ENCODE measurements around the gene ACD. TPM values are rescaled to one million over a fixed set of nuclear protein-coding genes. Genes with fewer than 3 reads are reported as not detected.

The ACD gene
- total RNA-seq, 4 donors from 2014 or later = 18.7 to 31.1 (median 23.4) TPM

DNA sequence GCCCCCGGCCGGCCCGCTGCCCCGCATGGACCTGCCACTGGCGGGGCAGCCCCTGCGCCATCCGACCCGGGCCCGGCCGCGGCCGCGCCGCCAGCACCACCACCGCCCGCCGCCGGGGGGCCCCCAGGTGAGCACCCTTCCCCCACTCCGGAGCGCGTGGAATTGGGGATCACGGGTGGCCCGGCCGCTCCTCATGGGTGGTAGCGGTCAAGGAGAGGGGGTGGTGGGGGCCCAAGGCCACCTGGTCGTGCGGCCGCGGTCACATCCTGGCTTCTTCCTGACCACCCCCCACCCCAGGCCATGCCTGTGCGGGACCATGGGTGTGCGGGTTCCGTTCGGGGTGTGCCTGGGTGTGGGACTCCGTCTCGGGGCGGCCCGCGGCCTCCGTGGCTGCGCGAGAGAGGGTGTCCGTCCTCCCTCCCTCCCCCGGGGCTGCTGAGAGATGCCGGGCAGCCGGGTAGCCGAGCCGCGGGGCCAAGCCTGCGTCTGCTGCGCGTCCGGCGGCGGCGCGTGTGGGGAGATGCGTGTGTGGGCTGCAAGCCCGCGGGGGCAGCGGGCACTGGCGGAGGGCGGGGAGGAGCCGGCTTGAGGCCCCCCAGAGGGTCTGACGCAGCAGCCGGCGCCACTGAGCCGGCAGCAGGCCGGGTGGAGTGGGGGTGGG, 6.8 kb downstream of the ACD start:
- TF ChIP-seq POLR2A (IDR thresholded peaks at IDR 0.05) = no peak
- TF ChIP-seq, protein P1, sequence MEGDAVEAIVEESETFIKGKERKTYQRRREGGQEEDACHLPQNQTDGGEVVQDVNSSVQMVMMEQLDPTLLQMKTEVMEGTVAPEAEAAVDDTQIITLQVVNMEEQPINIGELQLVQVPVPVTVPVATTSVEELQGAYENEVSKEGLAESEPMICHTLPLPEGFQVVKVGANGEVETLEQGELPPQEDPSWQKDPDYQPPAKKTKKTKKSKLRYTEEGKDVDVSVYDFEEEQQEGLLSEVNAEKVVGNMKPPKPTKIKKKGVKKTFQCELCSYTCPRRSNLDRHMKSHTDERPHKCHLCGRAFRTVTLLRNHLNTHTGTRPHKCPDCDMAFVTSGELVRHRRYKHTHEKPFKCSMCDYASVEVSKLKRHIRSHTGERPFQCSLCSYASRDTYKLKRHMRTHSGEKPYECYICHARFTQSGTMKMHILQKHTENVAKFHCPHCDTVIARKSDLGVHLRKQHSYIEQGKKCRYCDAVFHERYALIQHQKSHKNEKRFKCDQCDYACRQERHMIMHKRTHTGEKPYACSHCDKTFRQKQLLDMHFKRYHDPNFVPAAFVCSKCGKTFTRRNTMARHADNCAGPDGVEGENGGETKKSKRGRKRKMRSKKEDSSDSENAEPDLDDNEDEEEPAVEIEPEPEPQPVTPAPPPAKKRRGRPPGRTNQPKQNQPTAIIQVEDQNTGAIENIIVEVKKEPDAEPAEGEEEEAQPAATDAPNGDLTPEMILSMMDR (IDR thresholded peaks at IDR 0.05) = no peak
- intact Hi-C loops (cut with DNase I; ENCODE audit: low total_unique reads) = no loop called here
- DNase-seq (ENCODE audit: low spot score in 2 of 2) = no peak
- no peak overlapping the region for H3K4me3 ChIP-seq (ENCODE audit: low read depth, poor library complexity, severe bottlenecking)
- WGBS, 2 donors = 21 to 29% methylated on average over 21 to 22 of the region's 68 CpGs

GRCh38 chr16:67652578-67653127, 7.4 kb downstream of the ACD start:
- intact Hi-C loops (cut with DNase I; ENCODE audit: low total_unique reads) = no loop called here
- WGBS, 2 donors = 22% methylated on average over 2 of the region's 59 CpGs; no CpG with 5 or more reads in 1 of the 2 donors
- no peak overlapping the region for H3K4me3 ChIP-seq (ENCODE audit: low read depth, poor library complexity, severe bottlenecking)
- DNase-seq (ENCODE audit: low spot score in 2 of 2) = no peak
- TF ChIP-seq, protein P1 (IDR thresholded peaks at IDR 0.05) = no peak
- TF ChIP-seq POLR2A (IDR thresholded peaks at IDR 0.05) = no peak

DNA sequence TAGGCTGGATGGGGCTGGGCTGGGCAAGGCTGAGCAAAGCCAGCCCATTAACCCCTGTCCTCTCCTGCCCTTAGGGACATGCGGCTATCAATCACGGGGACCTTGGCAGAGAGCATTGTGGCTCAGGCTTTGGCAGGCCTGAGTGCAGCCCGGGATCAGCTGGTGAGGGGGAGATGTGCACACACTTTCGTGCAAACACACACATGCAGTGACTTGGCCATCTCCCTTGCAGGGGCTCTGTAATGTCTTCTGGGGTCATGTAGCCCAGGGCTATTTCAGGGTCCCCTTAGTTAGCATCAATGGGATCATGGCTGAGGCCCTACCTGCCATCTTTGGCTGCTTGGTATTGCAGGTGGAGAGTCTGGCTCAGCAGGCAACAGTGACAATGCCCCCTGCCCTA, 8.2 kb downstream of the ACD start:
- no peak overlapping the region for H3K4me3 ChIP-seq (ENCODE audit: low read depth, poor library complexity, severe bottlenecking)
- DNase-seq (ENCODE audit: low spot score in 2 of 2) = no peak
- TF ChIP-seq, protein P1 (IDR thresholded peaks at IDR 0.05) = no peak
- TF ChIP-seq POLR2A (IDR thresholded peaks at IDR 0.05) = no peak
- intact Hi-C loops (cut with DNase I; ENCODE audit: low total_unique reads) = no loop called here
- WGBS, 2 donors = 85 to 100% methylated on average over 1 to 4 of the region's 4 CpGs

GRCh38 chr16:67651039-67651438, 9.0 kb downstream of the ACD start:
- no peak overlapping the region for H3K4me3 ChIP-seq (ENCODE audit: low read depth, poor library complexity, severe bottlenecking)
- intact Hi-C loops (cut with DNase I; ENCODE audit: low total_unique reads) = no loop called here
- DNase-seq (ENCODE audit: low spot score in 2 of 2) = no peak
- WGBS, 2 donors = 72 to 90% methylated on average over 5 to 7 of the region's 7 CpGs
- TF ChIP-seq POLR2A (IDR thresholded peaks at IDR 0.05) = no peak
- TF ChIP-seq, protein P1 (IDR thresholded peaks at IDR 0.05) = no peak

GRCh38 chr16:67650023-67650422, 10.0 kb downstream of the ACD start:
- no peak for DNase-seq (ENCODE audit: low spot score in 2 of 2)
- intact Hi-C loops (cut with DNase I; ENCODE audit: low total_unique reads) = no loop called here
- H3K4me3 ChIP-seq (ENCODE audit: low read depth, poor library complexity, severe bottlenecking) = no peak overlapping the region

More at GRCh38 chr16:67650023-67650422, 10.0 kb downstream of the ACD start:
- WGBS, 2 donors = 58 to 64% methylated on average over 8 of the region's 8 CpGs
- TF ChIP-seq, protein P1 (IDR thresholded peaks at IDR 0.05) = no peak
- TF ChIP-seq POLR2A (IDR thresholded peaks at IDR 0.05) = no peak

Measured in lower leg skin (tissue), 4 donors.